Measurements from ENCODE around the gene PLA2G4D.

PLA2G4D gene

DNA sequence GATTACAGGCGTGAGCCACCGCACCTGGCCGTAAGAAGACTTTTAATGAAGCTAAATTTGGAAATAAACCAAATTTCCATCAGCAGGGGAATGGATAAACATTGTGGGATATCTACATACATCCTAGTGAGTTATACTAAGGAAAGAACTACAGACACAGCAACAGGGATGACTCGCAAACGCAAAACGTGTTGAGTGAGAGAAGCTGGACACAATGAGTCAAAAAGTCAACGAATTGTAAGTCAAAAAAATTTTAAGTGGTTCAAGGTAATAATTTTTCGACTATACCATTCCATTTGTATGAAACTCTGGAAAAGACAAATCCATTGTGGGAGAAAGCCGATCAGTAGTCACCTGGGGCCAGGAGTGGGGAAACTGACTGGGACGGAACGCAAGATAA is 42.2 kb upstream of the PLA2G4D start:
- Histone ChIP-seq H3K4me2 (ENCODE audit: low read length) (no peak overlapping the region), H3K9me2 (ENCODE audit: low read depth, low read length) (no peaks in the 10 kb centered on the region), H3K4me1 (ENCODE audit: insufficient read depth, low read length, severe bottlenecking) (no peaks in the 10 kb centered on the region), H3K9ac (ENCODE audit: low read length) (no peak overlapping the region), H4K20me1 (ENCODE audit: insufficient read depth, low read length) (no peaks in the 10 kb centered on the region), H3K4me3 (ENCODE audit: low read depth, low read length, poor library complexity, severe bottlenecking) (no peak overlapping the region), H3K9me3 (ENCODE audit: low read length) (no peaks in the 10 kb centered on the region), H3K36me3 (ENCODE audit: insufficient read depth, low read length) (no peaks in the 10 kb centered on the region), H2AFZ (ENCODE audit: low read length) (no peak overlapping the region), H3K27me3 (ENCODE audit: insufficient read depth, low read length) (no peaks in the 10 kb centered on the region; the same call in 1 of the 2 replicates), H3F3A (ENCODE audit: insufficient read depth, low read length) (no peaks in the 10 kb centered on the region), H3K27ac (ENCODE audit: low read depth, low read length, poor library complexity, severe bottlenecking) (no peak overlapping the region), H3K79me2 (ENCODE audit: insufficient read depth, low read length) (no peaks in the 10 kb centered on the region)
- no peak for TF ChIP-seq EZH2 (IDR thresholded peaks at IDR 0.05; ENCODE audit: borderline replicate concordance, low read length)
- TF ChIP-seq, protein P1, sequence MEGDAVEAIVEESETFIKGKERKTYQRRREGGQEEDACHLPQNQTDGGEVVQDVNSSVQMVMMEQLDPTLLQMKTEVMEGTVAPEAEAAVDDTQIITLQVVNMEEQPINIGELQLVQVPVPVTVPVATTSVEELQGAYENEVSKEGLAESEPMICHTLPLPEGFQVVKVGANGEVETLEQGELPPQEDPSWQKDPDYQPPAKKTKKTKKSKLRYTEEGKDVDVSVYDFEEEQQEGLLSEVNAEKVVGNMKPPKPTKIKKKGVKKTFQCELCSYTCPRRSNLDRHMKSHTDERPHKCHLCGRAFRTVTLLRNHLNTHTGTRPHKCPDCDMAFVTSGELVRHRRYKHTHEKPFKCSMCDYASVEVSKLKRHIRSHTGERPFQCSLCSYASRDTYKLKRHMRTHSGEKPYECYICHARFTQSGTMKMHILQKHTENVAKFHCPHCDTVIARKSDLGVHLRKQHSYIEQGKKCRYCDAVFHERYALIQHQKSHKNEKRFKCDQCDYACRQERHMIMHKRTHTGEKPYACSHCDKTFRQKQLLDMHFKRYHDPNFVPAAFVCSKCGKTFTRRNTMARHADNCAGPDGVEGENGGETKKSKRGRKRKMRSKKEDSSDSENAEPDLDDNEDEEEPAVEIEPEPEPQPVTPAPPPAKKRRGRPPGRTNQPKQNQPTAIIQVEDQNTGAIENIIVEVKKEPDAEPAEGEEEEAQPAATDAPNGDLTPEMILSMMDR (IDR thresholded peaks at IDR 0.05; ENCODE audit: low read length) = no peak

DNA sequence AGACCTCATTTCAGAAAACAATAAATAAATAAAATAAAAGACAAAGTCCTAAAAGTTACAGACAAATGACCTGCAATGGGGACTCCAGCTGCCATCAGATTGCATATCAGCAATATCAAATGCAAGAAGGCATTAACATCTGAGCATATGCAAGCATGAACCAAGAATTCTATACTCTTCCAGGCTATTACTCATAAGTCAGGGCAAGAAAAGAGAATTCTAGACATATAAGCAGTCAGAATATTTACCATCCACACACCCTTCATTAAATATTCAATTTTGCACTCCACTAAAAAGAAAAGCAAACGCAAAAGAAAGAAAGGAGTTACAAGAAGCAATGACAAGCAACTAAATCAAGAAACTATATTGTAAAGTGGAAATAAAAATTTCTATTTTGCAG is 41.0 kb upstream of the PLA2G4D start:
- Histone ChIP-seq H3K4me2 (ENCODE audit: low read length) (no peak overlapping the region), H3K79me2 (ENCODE audit: insufficient read depth, low read length) (no peaks in the 10 kb centered on the region), H4K20me1 (ENCODE audit: insufficient read depth, low read length) (no peaks in the 10 kb centered on the region), H3K9me2 (ENCODE audit: low read depth, low read length) (no peaks in the 10 kb centered on the region), H3F3A (ENCODE audit: insufficient read depth, low read length) (no peaks in the 10 kb centered on the region), H3K4me1 (ENCODE audit: insufficient read depth, low read length, severe bottlenecking) (no peaks in the 10 kb centered on the region), H3K27ac (ENCODE audit: low read depth, low read length, poor library complexity, severe bottlenecking) (no peak overlapping the region), H3K36me3 (ENCODE audit: insufficient read depth, low read length) (no peaks in the 10 kb centered on the region), H3K9me3 (ENCODE audit: low read length) (no peaks in the 10 kb centered on the region), H3K4me3 (ENCODE audit: low read depth, low read length, poor library complexity, severe bottlenecking) (no peak overlapping the region), H3K9ac (ENCODE audit: low read length) (no peak overlapping the region), H2AFZ (ENCODE audit: low read length) (no peak overlapping the region), H3K27me3 (ENCODE audit: insufficient read depth, low read length) (no peaks in the 10 kb centered on the region; the same call in 1 of the 2 replicates)
- TF ChIP-seq, protein P1 (IDR thresholded peaks at IDR 0.05; ENCODE audit: low read length) = no peak
- TF ChIP-seq EZH2 (IDR thresholded peaks at IDR 0.05; ENCODE audit: borderline replicate concordance, low read length) = no peak

DNA sequence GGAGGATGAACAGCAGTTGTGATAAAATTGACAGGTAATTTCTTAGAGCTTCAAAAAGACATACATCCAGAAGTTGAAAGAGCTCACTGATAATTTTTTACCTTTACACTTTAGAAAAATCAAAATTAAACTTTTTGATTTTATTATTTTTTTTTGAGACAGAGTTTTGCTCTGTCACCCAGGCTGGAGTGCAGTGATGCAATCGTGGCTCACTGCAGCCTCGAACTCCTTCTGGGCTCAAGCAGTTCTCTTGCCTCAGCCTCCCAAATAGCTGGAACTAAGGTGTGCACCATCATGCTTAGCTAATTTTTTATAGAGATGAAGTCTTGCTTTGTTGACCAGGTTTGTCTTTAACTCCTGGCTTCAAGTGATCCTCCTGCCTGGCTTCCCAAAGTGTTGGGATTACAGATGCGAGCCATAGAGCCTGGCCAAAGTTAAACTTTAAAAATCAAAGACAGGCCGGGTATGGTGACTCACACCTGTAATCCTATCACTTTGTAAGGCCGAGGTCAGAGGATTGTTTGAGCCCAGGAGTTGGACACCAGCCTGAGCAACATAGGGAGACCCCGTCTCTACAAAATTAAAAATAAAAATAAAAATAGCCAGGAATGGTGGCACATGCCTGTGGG is 40.4 kb upstream of the PLA2G4D start:
- H3K4me1 ChIP-seq (ENCODE audit: insufficient read depth, low read length, severe bottlenecking) = no peaks in the 10 kb centered on the region
- H3K9ac ChIP-seq (ENCODE audit: low read length) = no peak overlapping the region
- no peaks in the 10 kb centered on the region for H4K20me1 ChIP-seq (ENCODE audit: insufficient read depth, low read length)
- no peaks in the 10 kb centered on the region for H3K9me3 ChIP-seq (ENCODE audit: low read length)
- H3K9me2 ChIP-seq (ENCODE audit: low read depth, low read length) = no peaks in the 10 kb centered on the region
- H3K4me3 ChIP-seq (ENCODE audit: low read depth, low read length, poor library complexity, severe bottlenecking) = no peak overlapping the region
- no peak overlapping the region for H3K4me2 ChIP-seq (ENCODE audit: low read length)
- H3F3A ChIP-seq (ENCODE audit: insufficient read depth, low read length) = no peaks in the 10 kb centered on the region
- no peak overlapping the region for H3K27ac ChIP-seq (ENCODE audit: low read depth, low read length, poor library complexity, severe bottlenecking)
- no peaks in the 10 kb centered on the region for H3K79me2 ChIP-seq (ENCODE audit: insufficient read depth, low read length)
- H3K27me3 ChIP-seq (ENCODE audit: insufficient read depth, low read length) = no peaks in the 10 kb centered on the region; the same call in 1 of the 2 replicates
- no peak overlapping the region for H2AFZ ChIP-seq (ENCODE audit: low read length)
- no peaks in the 10 kb centered on the region for H3K36me3 ChIP-seq (ENCODE audit: insufficient read depth, low read length)
- TF ChIP-seq, protein P1 (IDR thresholded peaks at IDR 0.05; ENCODE audit: low read length) = no peak
- no peak for TF ChIP-seq EZH2 (IDR thresholded peaks at IDR 0.05; ENCODE audit: borderline replicate concordance, low read length)
